Cardiac fibroblast (primary cell): ENCODE measurements around the gene TRIM59.

Experiments used
- DNase-seq, 2 donors: peaks; one replicate each; pipeline versions ENCODE4 v3.0.0 to v3.0.0-alpha.2; 2010; ENCODE audit warnings: low read depth in 2 of 2
- H3K4me3 ChIP-seq, 2 donors: replicated peaks in 1 of 2; 1 replicate in 1 of 2; 2 replicates in 1 of 2; pipeline ENCODE4 v1.5.1; 2011; ENCODE audit warnings: low read depth in 2 of 2, low read length in 2 of 2, mild to moderate bottlenecking in 2 of 2, moderate library complexity in 1 of 2
- TF ChIP-seq, protein P1 (sequence below): IDR thresholded peaks from one replicate; pipeline ENCODE4 v1.5.1; 2011; ENCODE audit warnings: low read depth, mild to moderate bottlenecking, low read length, inconsistent platforms

The TRIM59 gene

DNA sequence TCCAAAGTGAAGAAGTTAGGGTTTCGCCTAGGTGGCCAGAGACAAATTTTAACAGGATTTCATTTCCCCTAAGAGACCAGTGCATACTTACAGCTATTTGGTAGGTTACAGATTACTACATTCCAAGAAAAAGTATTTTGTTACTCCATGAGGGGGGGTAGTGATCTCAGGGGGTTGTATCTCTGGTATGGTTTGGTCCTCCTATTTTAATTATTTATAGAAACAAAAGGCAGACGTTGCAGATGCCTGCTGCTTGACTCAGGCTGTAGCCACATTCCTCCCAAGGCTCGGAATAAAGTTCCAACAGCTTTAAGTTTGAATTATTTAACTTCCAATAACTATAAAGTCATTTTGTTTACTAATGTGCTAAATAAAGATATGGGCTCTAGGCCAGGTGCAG is 1.3 kb upstream of the TRIM59 start:
- peak; percentile 76 to 90 for DNase-seq
- TF ChIP-seq, protein P1, sequence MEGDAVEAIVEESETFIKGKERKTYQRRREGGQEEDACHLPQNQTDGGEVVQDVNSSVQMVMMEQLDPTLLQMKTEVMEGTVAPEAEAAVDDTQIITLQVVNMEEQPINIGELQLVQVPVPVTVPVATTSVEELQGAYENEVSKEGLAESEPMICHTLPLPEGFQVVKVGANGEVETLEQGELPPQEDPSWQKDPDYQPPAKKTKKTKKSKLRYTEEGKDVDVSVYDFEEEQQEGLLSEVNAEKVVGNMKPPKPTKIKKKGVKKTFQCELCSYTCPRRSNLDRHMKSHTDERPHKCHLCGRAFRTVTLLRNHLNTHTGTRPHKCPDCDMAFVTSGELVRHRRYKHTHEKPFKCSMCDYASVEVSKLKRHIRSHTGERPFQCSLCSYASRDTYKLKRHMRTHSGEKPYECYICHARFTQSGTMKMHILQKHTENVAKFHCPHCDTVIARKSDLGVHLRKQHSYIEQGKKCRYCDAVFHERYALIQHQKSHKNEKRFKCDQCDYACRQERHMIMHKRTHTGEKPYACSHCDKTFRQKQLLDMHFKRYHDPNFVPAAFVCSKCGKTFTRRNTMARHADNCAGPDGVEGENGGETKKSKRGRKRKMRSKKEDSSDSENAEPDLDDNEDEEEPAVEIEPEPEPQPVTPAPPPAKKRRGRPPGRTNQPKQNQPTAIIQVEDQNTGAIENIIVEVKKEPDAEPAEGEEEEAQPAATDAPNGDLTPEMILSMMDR, result peak; percentile 21
- peak overlapping the region in 1 of 2 donors; percentile 88 for H3K4me3 ChIP-seq

DNA sequence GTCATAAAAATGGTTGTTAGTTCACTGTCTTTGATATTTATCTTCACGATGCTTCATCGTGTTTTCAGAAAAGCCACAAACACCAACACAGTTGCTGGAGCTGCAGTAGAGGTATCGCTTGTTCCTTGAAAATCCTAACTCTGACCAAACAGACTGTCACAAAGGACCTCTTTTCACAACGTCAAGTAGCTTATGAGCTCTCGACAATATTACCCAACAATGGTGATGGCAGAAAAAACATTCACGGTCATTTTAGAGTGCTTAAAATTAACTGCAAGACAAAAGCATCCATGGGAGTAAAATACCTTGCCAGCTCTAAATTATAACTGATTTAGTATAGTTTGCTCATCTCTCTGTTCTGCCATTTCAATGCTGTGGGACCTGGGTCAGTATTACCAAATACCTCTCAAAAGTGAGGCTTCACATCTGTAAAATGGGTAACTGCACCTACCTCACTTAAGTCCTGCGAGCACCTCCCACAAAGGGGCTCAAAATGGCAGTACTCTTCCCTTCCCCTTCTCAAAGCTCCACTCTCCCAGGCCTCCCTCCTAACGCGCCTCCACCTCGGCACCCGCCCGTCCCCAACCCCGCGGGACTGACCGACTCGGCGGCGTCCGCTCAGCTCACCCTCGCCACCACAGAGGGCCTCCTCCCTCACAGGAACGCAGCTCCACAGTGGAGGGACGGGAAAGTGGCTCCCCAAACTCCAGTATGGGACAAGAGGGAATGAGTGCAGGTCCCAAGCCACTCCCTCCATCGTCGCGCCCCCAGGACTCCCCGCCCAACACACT is 546 bp downstream of the TRIM59 start:
- TF ChIP-seq, protein P1, result no peak
- peak; percentile 61 to 71 for DNase-seq
- H3K4me3 ChIP-seq, result peak overlapping the region; percentile 84 to 88

DNA sequence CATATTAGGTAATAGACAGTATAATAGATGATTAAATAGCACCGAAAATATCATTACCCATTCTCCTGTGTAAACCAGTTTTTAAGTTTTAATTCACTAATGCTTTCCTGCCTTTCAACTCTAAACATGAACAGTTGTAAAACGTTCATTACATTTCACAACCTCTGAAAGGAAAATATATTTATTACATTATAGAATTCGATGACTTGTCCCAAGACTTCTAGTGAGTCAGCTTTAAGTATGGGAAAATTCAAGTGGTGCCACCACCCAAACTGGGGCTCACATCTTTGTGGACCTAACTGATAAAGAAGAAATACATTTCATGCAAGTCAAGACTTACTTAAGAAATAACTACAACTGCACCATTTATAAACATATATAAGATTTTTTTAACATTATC is 2.0 kb downstream of the TRIM59 start:
- H3K4me3 ChIP-seq, result no peak overlapping the region
- peak; percentile 28 to 72 for DNase-seq
- TF ChIP-seq, protein P1, result no peak

DNA sequence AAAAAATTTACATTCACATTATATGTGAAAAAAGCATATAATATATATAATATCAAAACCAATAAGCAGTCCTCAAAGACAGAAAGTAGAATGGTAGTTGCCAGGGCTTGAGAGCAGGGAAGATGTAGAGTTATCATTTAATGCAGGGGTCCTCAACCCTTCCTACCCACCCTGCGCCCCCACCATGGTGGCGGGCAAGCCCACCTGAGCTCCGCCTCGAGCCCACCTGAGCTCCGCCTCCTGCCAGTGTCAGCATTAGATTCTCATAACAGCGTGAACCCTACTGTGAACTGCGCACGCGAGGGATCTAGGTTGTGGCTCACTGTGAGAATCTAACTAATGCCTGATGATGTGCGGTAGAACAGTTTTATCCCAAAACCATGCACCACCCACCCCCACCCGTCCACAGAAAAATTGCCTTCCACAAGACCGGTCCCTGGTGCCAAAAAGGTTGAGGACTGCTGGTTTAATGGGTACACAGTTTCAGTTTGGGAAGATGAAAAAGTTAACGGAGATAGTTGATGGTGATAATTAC is 3.0 kb downstream of the TRIM59 start:
- no peak for DNase-seq
- TF ChIP-seq, protein P1, result no peak
- H3K4me3 ChIP-seq, result no peak overlapping the region

DNA sequence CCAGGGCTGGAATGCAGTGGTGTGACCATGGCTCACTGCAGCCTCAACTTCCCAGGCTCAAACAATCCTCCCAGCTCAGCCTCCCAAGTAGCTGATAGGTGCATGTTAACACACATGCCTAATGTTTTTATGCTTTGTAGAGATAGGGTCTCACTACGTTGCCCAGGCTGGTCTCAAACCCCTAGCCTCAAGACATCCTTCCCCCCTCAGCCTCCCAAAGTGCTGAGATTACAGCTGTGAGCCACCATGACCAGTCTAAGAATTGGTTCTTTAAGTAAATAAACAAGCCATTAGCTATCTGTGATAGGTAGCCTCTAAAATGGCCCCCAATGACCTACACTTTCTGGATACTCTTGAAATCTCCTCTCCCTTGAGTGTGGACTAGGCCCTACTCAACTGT is 3.7 kb downstream of the TRIM59 start:
- TF ChIP-seq, protein P1, result no peak
- H3K4me3 ChIP-seq, result no peak overlapping the region
- no peak for DNase-seq

DNA sequence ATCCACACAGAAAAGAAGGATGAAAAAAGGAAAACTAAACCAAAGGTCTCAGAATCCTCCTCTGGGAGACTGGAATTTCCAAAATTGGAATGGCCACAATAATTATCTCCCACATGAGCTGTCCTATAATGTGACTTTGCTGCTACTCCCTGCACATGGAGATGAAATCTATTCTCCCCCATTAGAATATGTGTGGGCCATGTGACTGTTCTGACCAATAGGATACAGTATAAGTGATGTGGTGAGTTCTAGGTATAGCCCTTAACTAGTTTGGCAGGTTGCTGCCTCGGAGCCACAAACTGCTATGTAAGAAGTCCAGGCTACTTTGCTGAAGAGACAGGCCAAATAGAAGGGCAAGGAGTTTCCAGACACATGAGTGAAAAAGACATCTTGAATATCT is 5.2 kb downstream of the TRIM59 start:
- DNase-seq, result no peak
- TF ChIP-seq, protein P1, result no peak
- no peak overlapping the region for H3K4me3 ChIP-seq
